Tibial nerve (tissue), 4 donors: ENCODE results near the gene RGS21.

Experiments
- CTCF ChIP-seq, 5 experiments: fragments of 200-600 bp in 3 of 5; fragments of 450-650 bp in 2 of 5; sonication (generic) in 3 of 5; IDR thresholded peaks; one replicate each; pipeline ENCODE4 v1.5.1; 2016 to 2019; ENCODE audit warnings: antibody characterized with exemption in 5 of 5, mild to moderate bottlenecking in 3 of 5, moderate library complexity in 2 of 5
- EP300 ChIP-seq, 2 donors: sonication (generic); formaldehyde crosslinking; IDR thresholded peaks; one replicate each; pipeline ENCODE4 v1.6.1; 2017; ENCODE audit warnings: antibody characterized with exemption in 2 of 2, mild to moderate bottlenecking in 1 of 2
- POLR2A ChIP-seq, 2 donors: fragments of 450-650 bp; IDR thresholded peaks; one replicate each; pipeline ENCODE4 v1.6.1; 2017; ENCODE audit warnings: antibody characterized with exemption in 2 of 2, mild to moderate bottlenecking in 2 of 2, moderate library complexity in 2 of 2

GRCh38 chr1:192274588-192274987 lies 42.2 kb upstream of the RGS21 start:
- no peak for TF ChIP-seq CTCF (IDR thresholded peaks at IDR 0.05)
- TF ChIP-seq EP300 (IDR thresholded peaks at IDR 0.05) = no peak
- TF ChIP-seq POLR2A (IDR thresholded peaks at IDR 0.05) = no peak
